Activated CD4-positive, alpha-beta T cell treated with anti-CD3 and anti-CD28 coated beads, Interleukin-2, amount 50 U/mL, for 4 hours (primary cell): ENCODE results near the gene UCKL1.
"Not testable (repeated sequence)": the region's sequence is repeated elsewhere in the genome, so short reads cannot be mapped to it uniquely, and the experiment has no call there.

Source experiments
- DNase-seq, 2 experiments: peaks; one replicate each; pipeline ENCODE4 v3.0.0-alpha.2; 2020

The UCKL1 gene

GRCh38 chr20:63917811-63918210 is 38.4 kb downstream of the UCKL1 start:
- DNase-seq = no peak

DNA sequence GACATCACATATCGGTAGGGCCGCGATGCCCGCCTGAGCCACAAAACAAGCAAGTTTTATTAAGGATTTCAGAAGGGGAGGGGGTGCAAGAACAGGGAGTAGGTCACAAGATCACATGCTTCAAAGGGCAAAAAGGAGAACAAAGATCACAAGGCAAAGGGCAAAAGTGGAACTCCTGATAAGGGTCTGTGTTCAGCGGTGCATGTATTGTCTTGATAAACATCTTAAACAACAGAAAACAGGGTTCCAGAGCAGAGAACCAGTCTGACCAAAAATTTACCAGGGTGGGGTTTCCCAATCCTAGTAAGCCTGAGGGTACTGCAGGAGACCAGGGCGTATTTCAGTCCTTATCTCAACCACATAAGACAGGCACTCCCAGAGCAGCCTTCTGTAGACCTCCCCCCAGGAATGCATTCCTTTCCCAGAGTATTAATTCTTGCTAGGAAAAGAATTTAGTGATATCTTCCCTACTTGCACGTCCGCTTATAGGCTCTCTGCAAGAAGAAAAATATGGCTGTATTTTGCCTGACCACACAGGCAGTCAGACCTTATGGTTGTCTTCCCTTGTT is 39.8 kb downstream of the UCKL1 start:
- not testable (repeated sequence) for DNase-seq

DNA sequence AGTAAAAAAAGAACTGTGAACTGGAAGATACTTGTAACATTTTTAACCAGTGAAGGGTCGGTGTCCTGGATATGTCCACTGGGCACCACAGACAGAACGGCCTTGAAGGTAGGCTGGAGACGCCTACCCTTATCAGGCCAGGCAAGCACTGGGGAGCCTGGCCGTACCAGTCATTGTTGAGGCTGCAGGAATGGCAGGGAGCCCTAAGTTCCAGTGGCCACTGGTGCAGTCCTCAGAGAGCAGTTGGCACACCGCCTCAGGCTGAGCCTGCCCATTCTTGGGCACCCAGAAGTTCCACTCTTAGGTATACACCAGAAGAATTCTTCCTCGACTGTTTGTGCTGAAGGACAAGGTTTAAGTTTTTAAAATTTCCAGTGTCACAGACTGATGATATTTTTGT is 40.7 kb downstream of the UCKL1 start:
- no peak for DNase-seq

- no peak for DNase-seq
These were observed 42.4 kb downstream of the UCKL1 start for GRCh38 chr20:63913768-63914167.

GRCh38 chr20:63911176-63911575 is 45.0 kb downstream of the UCKL1 start:
- no peak for DNase-seq

GRCh38 chr20:63908008-63908682 is 48.1 kb downstream of the UCKL1 start:
- no peak for DNase-seq

- DNase-seq = no peak
These were observed 52.2 kb downstream of the UCKL1 start for GRCh38 chr20:63903796-63904561.

DNA sequence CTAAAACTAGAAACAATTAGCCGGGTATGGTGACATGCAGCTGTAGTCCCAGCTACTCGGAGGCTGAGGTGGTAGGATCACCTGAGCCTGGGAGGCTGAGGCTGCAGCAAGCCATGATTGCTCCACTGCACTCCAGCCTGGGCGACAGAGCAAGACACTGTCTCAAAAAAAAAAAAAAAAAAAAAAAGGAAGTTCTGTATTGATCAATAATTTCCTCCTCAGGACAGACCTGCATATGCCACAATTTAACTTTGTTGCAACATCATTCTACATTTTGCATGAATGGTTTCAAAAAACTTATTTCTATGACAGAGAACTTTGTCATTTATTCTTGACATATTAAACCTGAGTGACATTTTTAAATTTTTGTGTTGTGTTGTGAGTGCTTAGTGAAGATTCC is 55.8 kb downstream of the UCKL1 start:
- no peak for DNase-seq

GRCh38 chr20:63898882-63899558 is 57.2 kb downstream of the UCKL1 start:
- no peak for DNase-seq

- no peak for DNase-seq
These were observed 58.1 kb downstream of the UCKL1 start for GRCh38 chr20:63897978-63898561.

DNA sequence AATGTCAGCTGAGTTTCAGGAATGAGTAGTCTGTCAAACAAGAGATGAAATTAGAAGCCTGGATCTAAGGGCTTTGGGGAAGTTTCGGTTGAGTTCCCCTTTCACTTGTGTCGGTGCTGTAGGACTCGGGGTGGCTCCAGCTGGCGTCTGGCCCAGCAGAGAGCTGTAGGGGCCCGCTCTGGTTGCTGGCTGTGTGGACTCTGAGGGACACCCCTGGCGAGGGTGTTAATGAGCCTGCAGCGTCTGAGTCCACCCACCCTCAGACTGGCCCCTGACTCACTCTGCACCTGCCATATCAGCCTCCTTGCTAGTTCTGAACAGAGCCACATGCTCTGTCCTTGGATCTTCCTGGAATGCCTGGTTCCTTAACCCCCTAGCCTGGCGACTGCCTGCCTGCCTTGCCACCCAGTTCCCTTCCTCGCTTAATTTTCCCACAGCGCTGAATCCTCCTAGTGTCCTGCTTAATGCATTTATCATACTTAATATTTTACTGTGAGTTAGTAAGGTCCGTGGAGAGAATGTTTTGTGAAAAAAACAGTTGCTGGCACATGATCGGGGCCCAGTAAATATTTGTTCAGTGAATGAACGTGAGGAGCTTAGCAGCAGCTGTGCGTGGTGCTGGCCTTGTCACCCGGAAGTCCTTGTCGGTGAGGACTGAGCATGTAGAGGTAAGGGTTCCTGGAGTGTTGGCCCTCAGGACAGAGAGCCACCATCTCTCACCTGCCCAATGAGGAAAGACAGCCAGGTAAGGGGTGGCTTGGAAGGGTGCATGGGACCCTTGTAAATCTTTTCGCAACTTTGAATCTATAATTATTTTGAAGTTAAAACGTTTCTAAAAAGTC is 59.7 kb downstream of the UCKL1 start:
- peak in 1 of 2 experiments; percentile 6 for DNase-seq

DNA sequence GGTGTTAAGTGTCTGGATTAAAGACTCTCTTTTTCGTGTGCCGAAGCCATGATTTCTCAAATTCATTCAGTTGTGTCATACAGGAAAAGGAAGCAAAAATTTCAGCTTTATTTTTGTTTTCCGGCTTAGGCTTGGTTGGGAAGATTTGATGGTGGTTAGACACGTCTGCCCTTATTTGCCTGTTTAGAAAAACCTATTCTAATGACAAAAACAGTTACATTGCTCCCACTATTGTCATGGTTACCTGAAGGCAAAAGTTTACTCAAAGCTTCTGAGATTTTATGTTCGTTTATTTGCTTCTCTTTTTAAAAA is 60.3 kb downstream of the UCKL1 start:
- no peak for DNase-seq

DNA sequence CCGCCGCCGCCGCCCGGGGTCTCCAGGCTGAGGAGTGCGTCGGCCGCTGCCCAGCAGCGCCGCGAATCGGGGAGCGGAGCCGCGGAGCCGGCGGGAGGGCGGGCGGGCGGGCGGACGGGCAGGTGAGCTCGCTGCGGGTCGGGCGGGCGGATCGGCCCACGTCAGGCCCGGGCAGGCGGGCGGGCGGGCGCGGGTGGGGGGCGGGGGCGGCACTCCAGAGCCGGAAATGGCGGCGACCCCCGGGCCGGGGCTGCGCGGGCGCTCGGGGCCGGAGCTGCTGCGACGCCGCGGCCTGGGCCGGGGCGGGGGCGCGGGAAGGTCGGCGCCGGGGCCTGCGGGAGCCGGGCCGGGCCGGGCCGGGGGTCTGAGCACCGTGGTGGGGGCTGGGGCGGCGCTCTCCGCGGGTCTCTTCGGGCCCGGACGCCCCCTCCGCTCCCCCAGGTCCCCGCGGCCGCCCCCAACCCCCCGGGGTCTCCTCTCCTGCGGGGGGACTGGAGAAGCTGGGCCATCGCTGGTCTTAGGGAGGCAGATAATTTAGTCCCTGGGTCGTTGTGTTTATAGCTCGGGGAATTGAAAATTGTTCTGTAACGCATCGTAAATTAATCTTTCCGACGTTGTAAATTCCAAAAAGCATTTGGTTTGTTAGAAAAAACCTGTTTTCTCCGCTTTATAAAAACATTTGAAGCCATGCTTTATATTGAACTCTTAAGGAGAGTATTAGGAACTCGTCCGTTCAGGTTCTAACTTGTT is 60.8 kb downstream of the UCKL1 start:
- DNase-seq = no peak

- peak; percentile 92 to 94 for DNase-seq
These were observed 61.6 kb downstream of the UCKL1 start, which contains the start of gene DNAJC5 for GRCh38 chr20:63894358-63895201. TSS of gene DNAJC5 (plus strand) at chr20:63895126. CDS start at chr20:63928346, 33,220 bp downstream.

- DNase-seq = no peak
These were observed 62.2 kb downstream of the UCKL1 start for GRCh38 chr20:63893999-63894357.

- no peak for DNase-seq
These were observed 63.8 kb downstream of the UCKL1 start for GRCh38 chr20:63892402-63892801.

DNA sequence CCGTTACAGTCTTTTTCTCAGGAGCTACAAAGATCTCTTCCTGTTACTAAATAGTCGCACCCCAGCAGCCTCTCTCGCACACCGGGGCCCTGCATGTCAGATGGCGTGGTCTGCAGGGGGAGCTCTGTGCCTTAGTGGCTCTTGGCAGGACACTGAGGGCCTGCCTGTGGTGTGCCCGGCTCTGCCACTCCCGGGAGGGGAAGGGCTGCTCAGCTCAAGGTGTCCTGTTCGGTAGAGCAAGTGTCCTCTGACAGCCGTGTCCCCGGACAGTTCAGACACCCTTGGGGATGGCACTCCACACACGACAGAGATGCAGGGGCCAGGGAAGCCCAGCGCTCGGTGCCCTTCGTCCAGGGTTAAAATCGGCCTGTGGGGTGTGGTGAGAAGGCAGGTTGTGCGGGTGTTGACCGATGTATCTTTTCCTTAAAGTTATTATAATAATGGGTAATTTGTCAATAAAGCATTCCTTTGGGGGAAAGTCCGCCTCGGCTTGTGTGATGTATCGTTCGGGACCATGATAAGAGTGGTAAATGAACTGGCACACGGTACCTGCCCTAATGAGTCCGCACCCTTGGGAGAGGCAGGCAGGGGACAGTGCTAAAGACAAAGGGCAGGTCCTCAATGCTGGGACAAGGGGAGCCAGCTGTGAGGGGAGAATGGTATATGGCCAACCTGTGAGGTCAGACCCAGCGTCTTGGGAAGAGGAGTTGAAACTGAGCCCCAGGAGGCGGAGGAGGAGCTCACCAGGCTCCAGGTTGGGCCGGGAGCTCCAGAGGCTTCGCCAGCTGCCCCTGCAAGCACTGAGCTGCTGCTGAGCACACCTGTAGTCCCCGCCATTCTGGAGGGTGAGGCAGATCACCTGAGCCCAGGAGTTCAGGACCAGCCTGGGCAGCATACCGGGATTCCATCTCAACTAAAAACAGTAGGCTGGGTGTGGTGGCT is 64.9 kb downstream of the UCKL1 start:
- DNase-seq = no peak

DNA sequence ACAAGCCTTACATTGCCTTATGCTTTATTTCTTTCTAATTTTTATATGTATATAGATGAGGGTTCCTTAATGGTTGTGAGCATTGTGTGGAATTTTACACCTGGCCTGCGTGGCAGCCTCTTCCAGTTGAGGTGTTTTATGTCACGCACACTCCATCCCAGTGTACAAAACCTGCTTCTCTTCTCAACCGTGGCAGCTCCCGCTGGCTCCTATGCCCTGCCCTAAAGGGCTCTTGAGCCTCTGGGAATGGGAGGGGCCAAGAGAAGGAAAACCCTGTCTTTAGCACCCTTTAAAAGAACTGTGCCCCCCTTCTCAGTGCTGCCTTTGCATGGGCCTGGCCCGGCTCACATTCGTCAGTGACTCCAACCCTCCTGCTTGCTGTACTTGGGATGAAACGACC is 65.6 kb downstream of the UCKL1 start:
- no peak for DNase-seq

- no peak for DNase-seq
These were observed 66.0 kb downstream of the UCKL1 start for GRCh38 chr20:63890201-63890576.
